ENCODE measurements around the gene EXO5.
"Not testable (repeated sequence)": the region's sequence is repeated elsewhere in the genome, so short reads cannot be mapped to it uniquely, and the experiment has no call there.

Gene EXO5, protein sequence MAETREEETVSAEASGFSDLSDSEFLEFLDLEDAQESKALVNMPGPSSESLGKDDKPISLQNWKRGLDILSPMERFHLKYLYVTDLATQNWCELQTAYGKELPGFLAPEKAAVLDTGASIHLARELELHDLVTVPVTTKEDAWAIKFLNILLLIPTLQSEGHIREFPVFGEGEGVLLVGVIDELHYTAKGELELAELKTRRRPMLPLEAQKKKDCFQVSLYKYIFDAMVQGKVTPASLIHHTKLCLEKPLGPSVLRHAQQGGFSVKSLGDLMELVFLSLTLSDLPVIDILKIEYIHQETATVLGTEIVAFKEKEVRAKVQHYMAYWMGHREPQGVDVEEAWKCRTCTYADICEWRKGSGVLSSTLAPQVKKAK

GRCh38 chr1:40508375-40509341 is at the start of gene EXO5:
EXO5 (plus strand) TSS chr1:40508767; CDS start chr1:40514545, 5,778 bp downstream.
- peak; percentile 83 to 85 for DNase-seq
- peak; percentile 79 for TF ChIP-seq POLR2A (IDR thresholded peaks at IDR 0.05; ENCODE audit: low read length)
- no peak for TF ChIP-seq GATA1 (IDR thresholded peaks at IDR 0.05; ENCODE audit: low read depth, low read length)

- TF ChIP-seq POLR2A (IDR thresholded peaks at IDR 0.05; ENCODE audit: low read length) (no peak), GATA1 (IDR thresholded peaks at IDR 0.05; ENCODE audit: low read depth, low read length) (no peak)
- peak; percentile 23 to 35 for DNase-seq
These were observed 45.5 kb upstream of the EXO5 start for GRCh38 chr1:40462956-40463590.

DNA sequence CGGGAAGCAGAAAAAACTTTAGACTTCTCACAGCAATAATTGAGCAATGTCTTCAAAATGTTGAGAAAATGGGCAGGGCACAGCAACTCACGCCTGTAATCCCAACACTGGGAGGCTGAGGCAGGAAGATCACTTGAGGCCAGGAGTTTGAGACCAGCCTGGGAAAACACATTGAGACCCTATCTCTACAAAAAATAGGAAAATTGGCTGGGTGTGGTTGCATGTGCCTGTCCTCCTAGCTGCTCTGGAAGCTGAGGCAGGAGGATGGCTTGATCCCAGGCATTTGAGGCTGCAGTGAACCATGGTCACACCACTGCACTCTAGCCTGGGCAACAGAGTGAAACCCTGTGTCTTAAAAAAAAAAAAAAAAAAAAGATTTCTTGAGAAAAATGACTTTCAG is 39.2 kb upstream of the EXO5 start:
- DNase-seq = no peak
- TF ChIP-seq GATA1 (IDR thresholded peaks at IDR 0.05; ENCODE audit: low read depth, low read length) (no peak), POLR2A (IDR thresholded peaks at IDR 0.05; ENCODE audit: low read length) (no peak)

DNA sequence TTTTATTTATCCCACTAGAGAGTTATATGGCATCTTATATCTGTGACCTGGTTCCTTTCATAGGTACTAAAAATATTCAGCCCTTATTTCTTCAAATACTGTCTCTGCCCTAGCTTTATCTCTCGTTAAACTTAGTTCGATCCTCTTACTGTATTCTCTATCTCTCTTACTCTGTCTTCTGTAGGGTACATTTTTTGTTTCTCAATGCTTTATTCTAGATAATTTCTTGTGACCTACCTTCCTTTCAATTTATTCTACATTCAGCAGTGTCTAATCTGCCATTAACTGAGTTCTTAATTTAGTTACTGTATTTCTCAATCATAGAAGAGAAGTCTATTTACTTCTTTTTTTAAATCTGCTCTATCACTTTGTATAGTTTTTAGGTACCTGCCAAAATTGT is 33.3 kb upstream of the EXO5 start:
- no peak for TF ChIP-seq GATA1 (IDR thresholded peaks at IDR 0.05; ENCODE audit: low read depth, low read length)
- no peak for TF ChIP-seq POLR2A (IDR thresholded peaks at IDR 0.05; ENCODE audit: low read length)

DNA sequence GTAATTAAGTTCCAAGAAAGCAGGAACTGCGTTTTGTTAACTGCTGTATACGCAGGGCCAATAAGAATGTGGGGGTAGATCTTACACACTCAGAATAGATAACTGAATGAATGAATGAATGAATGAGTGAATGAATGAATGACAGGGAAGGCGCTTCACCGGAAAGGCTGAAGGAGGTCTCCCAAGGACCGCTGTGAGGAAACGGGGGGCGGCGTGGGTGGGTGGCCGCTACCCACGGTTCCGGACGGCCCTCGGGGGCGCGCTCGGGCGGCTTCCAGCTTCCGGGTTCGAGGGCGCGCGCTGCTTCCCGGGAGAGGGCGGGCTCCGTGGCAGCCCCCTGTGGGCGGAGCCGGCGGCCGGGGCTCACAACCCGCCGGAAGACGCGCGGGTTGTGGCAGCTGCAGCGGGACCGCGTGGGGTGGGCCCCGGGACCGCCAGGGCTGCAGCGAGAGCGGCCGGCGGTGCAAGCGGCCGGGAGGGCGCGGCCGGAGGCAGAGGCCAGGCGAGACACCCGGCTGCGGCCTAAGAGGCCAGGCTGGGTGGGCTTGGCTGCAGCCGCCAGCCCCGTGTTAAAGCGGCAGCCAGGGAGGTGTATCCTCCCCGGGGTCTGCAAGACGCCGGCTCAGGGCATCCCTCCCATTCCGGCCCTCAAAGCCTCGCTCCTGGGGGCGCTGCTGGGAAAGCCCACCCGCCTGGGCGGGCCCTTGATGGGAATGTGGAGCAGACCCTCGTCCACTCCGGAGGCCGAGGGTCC is 31.5 kb upstream of the EXO5 start, which contains the start of gene ZFP69:
Gene ZFP69 (plus strand): TSS at position 367 of the 754 bp plus-strand sequence. CDS start 2,072 bp downstream, outside the sequence.
- TF ChIP-seq GATA1 (IDR thresholded peaks at IDR 0.05; ENCODE audit: low read depth, low read length) (no peak), POLR2A (IDR thresholded peaks at IDR 0.05; ENCODE audit: low read length) (peak; percentile 63)
- DNase-seq = peak; percentile 82 to 89

More for the DNA sequence above, 33.3 kb upstream of the EXO5 start:
- DNase-seq = no peak

DNA sequence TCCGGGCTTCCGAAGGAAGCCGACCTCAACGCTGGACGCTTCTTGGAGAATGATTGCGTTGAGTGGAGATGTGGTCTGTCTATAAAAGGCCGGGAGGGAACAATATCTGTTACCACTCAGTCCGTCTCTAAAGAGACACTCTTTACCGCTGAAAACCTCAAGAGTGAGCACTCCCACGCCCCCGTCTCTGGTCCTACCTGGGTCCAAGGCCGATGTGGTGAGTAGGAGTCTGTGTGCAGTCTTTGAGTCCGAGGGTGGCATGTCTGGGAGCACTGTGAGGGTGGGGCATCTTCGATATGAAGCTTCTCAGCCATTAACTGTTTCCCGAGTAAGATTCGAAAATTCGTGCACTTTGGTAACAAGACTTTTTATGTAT is 30.9 kb upstream of the EXO5 start:
- TF ChIP-seq GATA1 (IDR thresholded peaks at IDR 0.05; ENCODE audit: low read depth, low read length) (no peak), POLR2A (IDR thresholded peaks at IDR 0.05; ENCODE audit: low read length) (no peak)
- peak; percentile 42 to 55 for DNase-seq

GRCh38 chr1:40478276-40478675 is 30.3 kb upstream of the EXO5 start:
- DNase-seq = no peak
- no peak for TF ChIP-seq GATA1 (IDR thresholded peaks at IDR 0.05; ENCODE audit: low read depth, low read length)
- TF ChIP-seq POLR2A (IDR thresholded peaks at IDR 0.05; ENCODE audit: low read length) = no peak

DNA sequence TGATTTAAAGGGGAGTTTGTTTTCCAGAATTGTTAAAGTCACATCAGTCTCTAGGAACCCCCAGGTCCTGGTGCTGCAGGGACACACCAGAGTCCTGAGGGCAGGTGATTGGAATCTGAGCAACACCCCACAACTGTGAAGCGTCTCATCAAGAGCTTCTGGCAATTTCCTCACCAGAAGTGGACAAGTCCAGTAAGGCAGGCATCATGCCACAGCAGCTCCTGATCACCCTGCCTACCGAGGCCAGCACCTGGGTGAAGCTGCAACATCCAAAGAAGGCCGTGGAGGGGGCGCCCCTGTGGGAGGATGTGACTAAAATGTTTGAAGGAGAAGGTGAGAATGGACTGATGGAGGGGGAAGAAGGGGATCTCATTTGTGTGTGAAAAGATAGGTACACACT is 29.4 kb upstream of the EXO5 start:
- no peak for DNase-seq

DNA sequence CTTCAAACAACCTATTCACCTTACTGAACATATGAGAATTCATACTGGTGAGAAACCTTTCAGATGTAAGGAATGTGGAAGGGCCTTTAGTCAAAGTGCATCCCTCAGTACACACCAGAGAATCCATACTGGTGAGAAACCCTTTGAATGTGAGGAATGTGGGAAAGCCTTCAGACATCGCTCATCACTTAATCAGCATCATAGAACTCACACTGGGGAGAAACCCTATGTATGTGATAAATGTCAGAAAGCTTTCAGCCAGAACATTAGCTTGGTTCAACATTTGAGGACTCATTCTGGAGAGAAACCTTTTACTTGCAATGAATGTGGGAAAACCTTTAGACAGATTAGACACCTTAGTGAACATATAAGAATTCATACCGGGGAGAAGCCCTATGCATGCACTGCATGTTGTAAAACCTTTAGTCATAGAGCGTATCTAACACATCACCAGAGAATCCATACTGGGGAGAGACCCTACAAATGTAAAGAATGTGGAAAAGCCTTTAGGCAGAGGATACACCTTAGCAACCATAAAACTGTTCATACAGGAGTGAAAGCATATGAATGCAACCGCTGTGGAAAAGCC is 13.2 kb upstream of the EXO5 start:
- TF ChIP-seq POLR2A (IDR thresholded peaks at IDR 0.05; ENCODE audit: low read length) (no peak), GATA1 (IDR thresholded peaks at IDR 0.05; ENCODE audit: low read depth, low read length) (no peak)
- DNase-seq = peak in 1 of 2 experiments; percentile 10

More for the DNA sequence above, 29.4 kb upstream of the EXO5 start:
- TF ChIP-seq GATA1 (IDR thresholded peaks at IDR 0.05; ENCODE audit: low read depth, low read length) = no peak
- TF ChIP-seq POLR2A (IDR thresholded peaks at IDR 0.05; ENCODE audit: low read length) = no peak

DNA sequence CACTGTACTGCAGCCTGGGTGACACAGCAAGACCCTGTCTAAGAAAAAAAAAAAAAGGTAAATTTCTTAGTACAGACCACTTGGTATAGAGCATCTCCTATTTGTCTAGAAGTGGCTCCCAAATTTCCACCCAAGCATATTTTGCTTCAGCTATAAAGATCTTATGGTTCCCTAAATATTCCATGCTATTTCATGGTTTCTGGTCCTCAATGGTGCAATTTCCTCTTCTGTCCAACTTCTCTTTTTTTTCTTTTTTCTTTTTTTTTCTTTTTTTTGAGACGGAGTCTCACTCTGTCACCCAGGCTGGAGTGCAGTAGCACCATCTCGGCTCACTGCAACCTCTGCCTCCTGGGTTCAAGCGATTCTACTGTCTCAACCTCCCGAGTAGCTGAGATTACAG is 5.9 kb upstream of the EXO5 start:
- DNase-seq = not testable (repeated sequence)

GRCh38 chr1:40507973-40508372 is 594 bp upstream of the EXO5 start:
- TF ChIP-seq POLR2A (IDR thresholded peaks at IDR 0.05; ENCODE audit: low read length) (no peak), GATA1 (IDR thresholded peaks at IDR 0.05; ENCODE audit: low read depth, low read length) (no peak)
- DNase-seq = no peak

GRCh38 chr1:40519517-40519916 is 10.9 kb downstream of the EXO5 start:
- no peak for DNase-seq
- TF ChIP-seq GATA1 (IDR thresholded peaks at IDR 0.05; ENCODE audit: low read depth, low read length) = no peak
- no peak for TF ChIP-seq POLR2A (IDR thresholded peaks at IDR 0.05; ENCODE audit: low read length)

Data from erythroblast (primary cell).